ENCODE results near the gene C1orf210.

GRCh38 chr1:43271186-43272118 is 13.9 kb downstream of the C1orf210 start:
- no peak for TF ChIP-seq CTCF (IDR thresholded peaks at IDR 0.05)
- no peak for TF ChIP-seq EZH2 (IDR thresholded peaks at IDR 0.05; ENCODE audit: borderline replicate concordance, insufficient read depth, low read depth, low read length, poor library complexity, severe bottlenecking)
